Ovary (tissue), 3 donors: Measurements from ENCODE around the gene TMPRSS3.

Experiments
- CTCF ChIP-seq, 3 donors: fragments of 450-650 bp in 2 of 3; fragments of 200-600 bp in 1 of 3; IDR thresholded peaks; one replicate each; pipeline versions ENCODE4 v1.5.1 to v1.8.0; 2016 to 2022; ENCODE audit warnings: antibody characterized with exemption in 3 of 3, mild to moderate bottlenecking in 1 of 3
- POLR2A ChIP-seq: fragments of 450-650 bp; IDR thresholded peaks from one replicate; pipeline ENCODE4 v1.6.1; 2017; ENCODE audit warnings: antibody characterized with exemption, mild to moderate bottlenecking, moderate library complexity
- donor health status: DM: no; HTN: no; CAD: no.

GRCh38 chr21:42421018-42421793 lies 25.4 kb upstream of the TMPRSS3 start:
- TF ChIP-seq POLR2A (no peak), CTCF (IDR thresholded peaks at IDR 0.05) (no peak)
